ENCODE data around the gene UBE2H.
"Not testable (repeated sequence)": the region's sequence is repeated elsewhere in the genome, so short reads cannot be mapped to it uniquely, and the experiment has no call there.

The UBE2H gene

GRCh38 chr7:129952653-129953560 lies at the start of gene UBE2H:
Gene UBE2H (minus strand): TSS chr7:129952960. CDS start chr7:129952555, 405 bp downstream.
- peak; percentile 84 to 90 for DNase-seq (ENCODE audit: low read depth in 2 of 2)

- no peak for DNase-seq (ENCODE audit: low read depth in 2 of 2)
Observed at GRCh38 chr7:129998446-129998845, 45.7 kb upstream of the UBE2H start.

- DNase-seq (ENCODE audit: low read depth in 2 of 2) = no peak
Observed at GRCh38 chr7:129997285-129997684, 44.5 kb upstream of the UBE2H start.

- no peak for DNase-seq (ENCODE audit: low read depth in 2 of 2)
Observed at GRCh38 chr7:129993275-129993674, 40.5 kb upstream of the UBE2H start.

- no peak for DNase-seq (ENCODE audit: low read depth in 2 of 2)
Observed at GRCh38 chr7:129990403-129991192, 37.8 kb upstream of the UBE2H start.

- peak; percentile 2 to 14 for DNase-seq (ENCODE audit: low read depth in 2 of 2)
Observed at GRCh38 chr7:129989466-129989865, 36.7 kb upstream of the UBE2H start.

GRCh38 chr7:129986600-129986999 lies 33.8 kb upstream of the UBE2H start:
- no peak for DNase-seq (ENCODE audit: low read depth in 2 of 2)

- no peak for DNase-seq (ENCODE audit: low read depth in 2 of 2)
Observed at GRCh38 chr7:129980667-129981066, 27.9 kb upstream of the UBE2H start.

GRCh38 chr7:129975309-129975708 lies 22.5 kb upstream of the UBE2H start:
- DNase-seq (ENCODE audit: low read depth in 2 of 2) = no peak

- DNase-seq (ENCODE audit: low read depth in 2 of 2) = no peak
Observed at GRCh38 chr7:129970816-129971215, 18.1 kb upstream of the UBE2H start.

GRCh38 chr7:129969881-129970446 lies 17.2 kb upstream of the UBE2H start:
- no peak for DNase-seq (ENCODE audit: low read depth in 2 of 2)

- no peak for DNase-seq (ENCODE audit: low read depth in 2 of 2)
Observed at GRCh38 chr7:129968592-129969383, 16.0 kb upstream of the UBE2H start.

GRCh38 chr7:129960204-129960475 lies 7.4 kb upstream of the UBE2H start:
- DNase-seq (ENCODE audit: low read depth in 2 of 2) = not testable (repeated sequence)

GRCh38 chr7:129959471-129960203 lies 6.9 kb upstream of the UBE2H start:
- no peak for DNase-seq (ENCODE audit: low read depth in 2 of 2)

GRCh38 chr7:129958643-129959470 lies 6.1 kb upstream of the UBE2H start:
- no peak for DNase-seq (ENCODE audit: low read depth in 2 of 2)

GRCh38 chr7:129955993-129956543 lies 3.3 kb upstream of the UBE2H start:
- DNase-seq (ENCODE audit: low read depth in 2 of 2) = no peak

- no peak for DNase-seq (ENCODE audit: low read depth in 2 of 2)
Observed at GRCh38 chr7:129952086-129952652, 591 bp downstream of the UBE2H start.

GRCh38 chr7:129951226-129952085 lies 1.3 kb downstream of the UBE2H start:
- DNase-seq (ENCODE audit: low read depth in 2 of 2) = no peak

GRCh38 chr7:129950933-129951225 lies 1.9 kb downstream of the UBE2H start:
- no peak for DNase-seq (ENCODE audit: low read depth in 2 of 2)

Data from activated CD8-positive, alpha-beta memory T cell treated with anti-CD3 and anti-CD28 coated beads for 4 hours (primary cell).